K562 (cell line): Measurements from ENCODE around the gene PDZRN3.

ENCODE experiments used
- ATF3 ChIP-seq, 2 experiments: fragments of 450-650 bp in 1 of 2; sonication (generic) in 1 of 2; formaldehyde crosslinking in 1 of 2; IDR thresholded peaks in 1 of 2; conservative IDR thresholded peaks in 1 of 2; 2 replicates each; pipeline versions ENCODE4 v1.6.1 to v1.8.1; 2016 to 2023; ENCODE audit warnings: mild to moderate bottlenecking in 2 of 2, moderate library complexity in 2 of 2, inconsistent platforms in 1 of 2, missing genetic modification reagents in 1 of 2
- NR2F6 ChIP-seq: fragments of 450-650 bp; formaldehyde crosslinking; IDR thresholded peaks from 2 replicates; pipeline ENCODE4 v1.4.0; 2020; ENCODE audit warnings: mild to moderate bottlenecking
- SIN3A ChIP-seq, 2 experiments: fragments of 150-350 bp in 1 of 2; IDR thresholded peaks; 2 replicates each; pipeline ENCODE4 v1.6.1; 2011 to 2016; ENCODE audit warnings: borderline replicate concordance in 2 of 2, low read depth in 2 of 2, low read length in 2 of 2, mild to moderate bottlenecking in 2 of 2, moderate library complexity in 2 of 2; ENCODE audit not compliant: control insufficient read depth in 1 of 2
- SP2 ChIP-seq: IDR thresholded peaks from 2 replicates; pipeline ENCODE4 v1.6.1; 2011; ENCODE audit warnings: mild to moderate bottlenecking, low read depth, low read length, moderate library complexity; ENCODE audit not compliant: poor library complexity, severe bottlenecking; ENCODE audit errors: extremely low read depth
- TF ChIP-seq, protein P1 (sequence below), 3 experiments: IDR thresholded peaks in 2 of 3; conservative IDR thresholded peaks in 1 of 3; 2 replicates each; pipeline ENCODE4 v1.5.1; 2011 to 2012; ENCODE audit warnings: low read length in 3 of 3, mild to moderate bottlenecking in 3 of 3, control low read depth in 2 of 3, improper control_type of control experiment in 1 of 3, inconsistent platforms in 1 of 3, low read depth in 1 of 3, mixed read lengths in 1 of 3, moderate library complexity in 1 of 3; ENCODE audit not compliant: insufficient read depth in 2 of 3

- no peak for TF ChIP-seq ATF3 (IDR thresholded peaks at IDR 0.05)
- no peak for TF ChIP-seq ATF3 (CRISPR knock-in tag; conservative IDR thresholded peaks at IDR 0.05)
- TF ChIP-seq NR2F6 (CRISPR knock-in tag): no peak
- no peak for TF ChIP-seq SIN3A (IDR thresholded peaks at IDR 0.05; ENCODE audit: borderline replicate concordance in 2 of 2, control insufficient read depth in 1 of 2, low read depth in 2 of 2, low read length in 2 of 2)
- TF ChIP-seq SP2: no peak
- TF ChIP-seq, protein P1, sequence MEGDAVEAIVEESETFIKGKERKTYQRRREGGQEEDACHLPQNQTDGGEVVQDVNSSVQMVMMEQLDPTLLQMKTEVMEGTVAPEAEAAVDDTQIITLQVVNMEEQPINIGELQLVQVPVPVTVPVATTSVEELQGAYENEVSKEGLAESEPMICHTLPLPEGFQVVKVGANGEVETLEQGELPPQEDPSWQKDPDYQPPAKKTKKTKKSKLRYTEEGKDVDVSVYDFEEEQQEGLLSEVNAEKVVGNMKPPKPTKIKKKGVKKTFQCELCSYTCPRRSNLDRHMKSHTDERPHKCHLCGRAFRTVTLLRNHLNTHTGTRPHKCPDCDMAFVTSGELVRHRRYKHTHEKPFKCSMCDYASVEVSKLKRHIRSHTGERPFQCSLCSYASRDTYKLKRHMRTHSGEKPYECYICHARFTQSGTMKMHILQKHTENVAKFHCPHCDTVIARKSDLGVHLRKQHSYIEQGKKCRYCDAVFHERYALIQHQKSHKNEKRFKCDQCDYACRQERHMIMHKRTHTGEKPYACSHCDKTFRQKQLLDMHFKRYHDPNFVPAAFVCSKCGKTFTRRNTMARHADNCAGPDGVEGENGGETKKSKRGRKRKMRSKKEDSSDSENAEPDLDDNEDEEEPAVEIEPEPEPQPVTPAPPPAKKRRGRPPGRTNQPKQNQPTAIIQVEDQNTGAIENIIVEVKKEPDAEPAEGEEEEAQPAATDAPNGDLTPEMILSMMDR (IDR thresholded peaks at IDR 0.05 in 2 of 3, conservative IDR thresholded peaks at IDR 0.05 in 1 of 3; ENCODE audit: insufficient read depth in 2 of 3, low read depth in 1 of 3, low read length in 3 of 3): no peak
Measured at GRCh38 chr3:73563896-73564582, 60.7 kb downstream of the PDZRN3 start.
